Measurements from ENCODE around the gene PRRT2.

The PRRT2 gene

GRCh38 chr16:29842732-29843346 is 30.8 kb downstream of the PRRT2 start:
- Histone ChIP-seq H3K36me3 (replicated peaks; ENCODE audit: insufficient read depth, low read length) (no peaks in the 10 kb centered on the region), H3K4me1 (ENCODE audit: low read length) (no peaks in the 10 kb centered on the region), H3K4me2 (ENCODE audit: low read depth, low read length) (no peak overlapping the region), H4K20me1 (ENCODE audit: insufficient read depth, low read length) (no peaks in the 10 kb centered on the region), H3K79me2 (ENCODE audit: low read length) (no peaks in the 10 kb centered on the region), H3K27me3 (replicated peaks; ENCODE audit: insufficient read depth, low read length) (no peaks in the 10 kb centered on the region), H3F3A (ENCODE audit: insufficient read depth, low read length) (no peaks in the 10 kb centered on the region), H3K4me3 (ENCODE audit: low read length) (no peak overlapping the region), H3K27ac (ENCODE audit: low read length) (no peak overlapping the region), H3K9ac (ENCODE audit: low read length) (no peak overlapping the region), H3K9me2 (replicated peaks; ENCODE audit: insufficient read depth, low read length) (no peaks in the 10 kb centered on the region), H3K9me3 (replicated peaks; ENCODE audit: insufficient read depth, low read length) (no peaks in the 10 kb centered on the region), H2AFZ (ENCODE audit: low read length) (no peak overlapping the region)
- no peak for DNase-seq
- TF ChIP-seq, protein P1, sequence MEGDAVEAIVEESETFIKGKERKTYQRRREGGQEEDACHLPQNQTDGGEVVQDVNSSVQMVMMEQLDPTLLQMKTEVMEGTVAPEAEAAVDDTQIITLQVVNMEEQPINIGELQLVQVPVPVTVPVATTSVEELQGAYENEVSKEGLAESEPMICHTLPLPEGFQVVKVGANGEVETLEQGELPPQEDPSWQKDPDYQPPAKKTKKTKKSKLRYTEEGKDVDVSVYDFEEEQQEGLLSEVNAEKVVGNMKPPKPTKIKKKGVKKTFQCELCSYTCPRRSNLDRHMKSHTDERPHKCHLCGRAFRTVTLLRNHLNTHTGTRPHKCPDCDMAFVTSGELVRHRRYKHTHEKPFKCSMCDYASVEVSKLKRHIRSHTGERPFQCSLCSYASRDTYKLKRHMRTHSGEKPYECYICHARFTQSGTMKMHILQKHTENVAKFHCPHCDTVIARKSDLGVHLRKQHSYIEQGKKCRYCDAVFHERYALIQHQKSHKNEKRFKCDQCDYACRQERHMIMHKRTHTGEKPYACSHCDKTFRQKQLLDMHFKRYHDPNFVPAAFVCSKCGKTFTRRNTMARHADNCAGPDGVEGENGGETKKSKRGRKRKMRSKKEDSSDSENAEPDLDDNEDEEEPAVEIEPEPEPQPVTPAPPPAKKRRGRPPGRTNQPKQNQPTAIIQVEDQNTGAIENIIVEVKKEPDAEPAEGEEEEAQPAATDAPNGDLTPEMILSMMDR (IDR thresholded peaks at IDR 0.05; ENCODE audit: low read length) = no peak
- TF ChIP-seq EZH2 (optimal IDR thresholded peaks at IDR 0.05; ENCODE audit: low read depth, low read length) (no peak), EZH2phosphoT487 (IDR thresholded peaks at IDR 0.05; ENCODE audit: low read length) (no peak)

DNA sequence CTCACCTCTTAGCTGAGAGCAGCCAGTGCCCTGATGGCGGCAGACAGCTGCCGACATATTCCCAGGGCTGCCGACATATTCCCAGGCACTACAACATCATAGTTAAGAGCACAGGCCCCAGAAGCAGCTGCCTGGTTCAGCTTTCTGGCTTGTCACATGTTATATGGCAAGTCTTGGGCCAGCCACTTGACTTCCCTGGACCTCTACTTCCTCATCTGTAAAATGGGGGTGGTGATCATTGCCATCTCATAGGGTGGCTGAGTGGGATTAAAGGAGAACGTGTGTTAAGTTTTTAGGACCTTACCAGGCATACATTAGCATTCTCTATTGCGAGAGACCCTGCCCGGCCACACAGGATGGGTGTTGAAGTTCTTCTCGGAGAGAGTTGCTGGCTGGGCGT is 31.9 kb downstream of the PRRT2 start:
- no peak for TF ChIP-seq EZH2phosphoT487 (IDR thresholded peaks at IDR 0.05; ENCODE audit: low read length)
- TF ChIP-seq EZH2 (optimal IDR thresholded peaks at IDR 0.05; ENCODE audit: low read depth, low read length) = no peak
- TF ChIP-seq, protein P1 (IDR thresholded peaks at IDR 0.05; ENCODE audit: low read length) = no peak
- H3K27me3 ChIP-seq (replicated peaks; ENCODE audit: insufficient read depth, low read length) = no peaks in the 10 kb centered on the region
- H3K4me2 ChIP-seq (ENCODE audit: low read depth, low read length) = no peak overlapping the region
- H3K4me3 ChIP-seq (ENCODE audit: low read length) = no peak overlapping the region
- H3K79me2 ChIP-seq (ENCODE audit: low read length) = no peaks in the 10 kb centered on the region
- no peak overlapping the region for H2AFZ ChIP-seq (ENCODE audit: low read length)
- no peaks in the 10 kb centered on the region for H4K20me1 ChIP-seq (ENCODE audit: insufficient read depth, low read length)
- no peaks in the 10 kb centered on the region for H3K9me2 ChIP-seq (replicated peaks; ENCODE audit: insufficient read depth, low read length)
- H3K27ac ChIP-seq (ENCODE audit: low read length) = no peak overlapping the region
- no peak overlapping the region for H3K9ac ChIP-seq (ENCODE audit: low read length)
- no peak for DNase-seq
- no peaks in the 10 kb centered on the region for H3K4me1 ChIP-seq (ENCODE audit: low read length)
- H3K36me3 ChIP-seq (replicated peaks; ENCODE audit: insufficient read depth, low read length) = no peaks in the 10 kb centered on the region
- H3F3A ChIP-seq (ENCODE audit: insufficient read depth, low read length) = no peaks in the 10 kb centered on the region
- H3K9me3 ChIP-seq (replicated peaks; ENCODE audit: insufficient read depth, low read length) = no peaks in the 10 kb centered on the region

GRCh38 chr16:29844575-29845331 is 32.8 kb downstream of the PRRT2 start:
- Histone ChIP-seq H3K9me3 (replicated peaks; ENCODE audit: insufficient read depth, low read length) (no peaks in the 10 kb centered on the region), H3K36me3 (replicated peaks; ENCODE audit: insufficient read depth, low read length) (no peaks in the 10 kb centered on the region), H3K4me3 (ENCODE audit: low read length) (no peak overlapping the region), H3K4me2 (ENCODE audit: low read depth, low read length) (no peak overlapping the region), H3K27ac (ENCODE audit: low read length) (no peak overlapping the region), H2AFZ (ENCODE audit: low read length) (no peak overlapping the region), H4K20me1 (ENCODE audit: insufficient read depth, low read length) (no peaks in the 10 kb centered on the region), H3F3A (ENCODE audit: insufficient read depth, low read length) (no peaks in the 10 kb centered on the region), H3K79me2 (ENCODE audit: low read length) (no peaks in the 10 kb centered on the region), H3K9me2 (replicated peaks; ENCODE audit: insufficient read depth, low read length) (no peaks in the 10 kb centered on the region), H3K27me3 (replicated peaks; ENCODE audit: insufficient read depth, low read length) (no peaks in the 10 kb centered on the region), H3K4me1 (ENCODE audit: low read length) (no peaks in the 10 kb centered on the region), H3K9ac (ENCODE audit: low read length) (no peak overlapping the region)
- no peak for DNase-seq
- TF ChIP-seq EZH2phosphoT487 (IDR thresholded peaks at IDR 0.05; ENCODE audit: low read length) = no peak
- TF ChIP-seq EZH2 (optimal IDR thresholded peaks at IDR 0.05; ENCODE audit: low read depth, low read length) = no peak

GRCh38 chr16:29845656-29846055 is 33.7 kb downstream of the PRRT2 start:
- no peaks in the 10 kb centered on the region for H3F3A ChIP-seq (ENCODE audit: insufficient read depth, low read length)
- H2AFZ ChIP-seq (ENCODE audit: low read length) = no peak overlapping the region
- H3K79me2 ChIP-seq (ENCODE audit: low read length) = no peaks in the 10 kb centered on the region
- no peak for DNase-seq
- no peaks in the 10 kb centered on the region for H3K4me1 ChIP-seq (ENCODE audit: low read length)
- no peak overlapping the region for H3K27ac ChIP-seq (ENCODE audit: low read length)
- no peaks in the 10 kb centered on the region for H3K9me3 ChIP-seq (replicated peaks; ENCODE audit: insufficient read depth, low read length)
- TF ChIP-seq EZH2phosphoT487 (IDR thresholded peaks at IDR 0.05; ENCODE audit: low read length) = no peak
- TF ChIP-seq EZH2 (optimal IDR thresholded peaks at IDR 0.05; ENCODE audit: low read depth, low read length) = no peak
- TF ChIP-seq, protein P1 (IDR thresholded peaks at IDR 0.05; ENCODE audit: low read length) = no peak
- H3K9me2 ChIP-seq (replicated peaks; ENCODE audit: insufficient read depth, low read length) = no peaks in the 10 kb centered on the region
- H3K4me3 ChIP-seq (ENCODE audit: low read length) = no peak overlapping the region
- H3K27me3 ChIP-seq (replicated peaks; ENCODE audit: insufficient read depth, low read length) = no peaks in the 10 kb centered on the region
- H3K36me3 ChIP-seq (replicated peaks; ENCODE audit: insufficient read depth, low read length) = no peaks in the 10 kb centered on the region
- H3K9ac ChIP-seq (ENCODE audit: low read length) = no peak overlapping the region
- no peak overlapping the region for H3K4me2 ChIP-seq (ENCODE audit: low read depth, low read length)
- H4K20me1 ChIP-seq (ENCODE audit: insufficient read depth, low read length) = no peaks in the 10 kb centered on the region
